GM12874 (cell line): ENCODE results near the gene ZNRF3.

Source experiments
- CTCF ChIP-seq: IDR thresholded peaks from 2 replicates; pipeline ENCODE4 v1.5.1; 2011; ENCODE audit warnings: low read depth, mild to moderate bottlenecking, control low read depth, low read length, moderate library complexity; ENCODE audit not compliant: insufficient read depth

ZNRF3 gene

GRCh38 chr22:29012101-29012433 lies 128.7 kb downstream of the ZNRF3 start:
- TF ChIP-seq CTCF, result no peak

- TF ChIP-seq CTCF, result no peak
Observed at GRCh38 chr22:29012952-29013351, 129.6 kb downstream of the ZNRF3 start.

GRCh38 chr22:29014293-29014692 lies 130.9 kb downstream of the ZNRF3 start:
- TF ChIP-seq CTCF, result no peak

GRCh38 chr22:29014773-29015172 lies 131.4 kb downstream of the ZNRF3 start:
- no peak for TF ChIP-seq CTCF

- no peak for TF ChIP-seq CTCF
Observed at GRCh38 chr22:29016067-29016938, 132.9 kb downstream of the ZNRF3 start.

- no peak for TF ChIP-seq CTCF
Observed at GRCh38 chr22:29018293-29019189, 135.2 kb downstream of the ZNRF3 start.

GRCh38 chr22:29022101-29022817 lies 138.9 kb downstream of the ZNRF3 start:
- TF ChIP-seq CTCF, result no peak
